Measurements from ENCODE around the gene TWNK. TPM values are rescaled to one million over a fixed set of nuclear protein-coding genes. Genes with fewer than 3 reads are reported as not detected.
A peak's percentile ranks its signal among the peaks of the same experiment; 100 is the strongest.

TWNK gene
- total and polyA plus RNA-seq, 2 of the 4 experiments (the other 2 are of a cell fraction): 7.7 to 8.8 TPM

GRCh38 chr10:100972115-100972903 lies 15.0 kb upstream of the TWNK start:
- Histone ChIP-seq H3K9me3 (ENCODE audit: control insufficient read depth, insufficient read depth, low read length) (no peaks in the 10 kb centered on the region), H2BK120ac (ENCODE audit: low read depth, low read length) (no peak overlapping the region), H3K9me1 (ENCODE audit: insufficient read depth, low read length) (peaks cover 12% of the 10 kb centered on the region; the same call in 1 of the 2 replicates), H4K5ac (ENCODE audit: low read depth, low read length) (no peak overlapping the region), H3K23ac (ENCODE audit: low read depth, low read length) (no peak overlapping the region), H3K18ac (ENCODE audit: low read depth, low read length) (no peak overlapping the region), H3K4me1 (ENCODE audit: control insufficient read depth, insufficient read depth, low read length) (peaks cover 6% of the 10 kb centered on the region), H2BK5ac (ENCODE audit: low read depth, low read length, poor library complexity, severe bottlenecking) (no peak overlapping the region), H3K27ac (ENCODE audit: insufficient read depth, low read length) (no peak overlapping the region), H3K4me3 (ENCODE audit: insufficient read depth, low read depth, low read length) (no peak overlapping the region), H3K27me3 (ENCODE audit: control insufficient read depth, insufficient read depth, low read length) (no peaks in the 10 kb centered on the region), H3K56ac (ENCODE audit: extremely low read depth, insufficient read depth, low read length) (no peak overlapping the region), H3K4me2 (ENCODE audit: low read depth, low read length) (no peak overlapping the region), H3K4ac (ENCODE audit: low read depth, low read length) (no peak overlapping the region), H2AK9ac (replicated peaks; ENCODE audit: low read depth, low read length, poor library complexity) (peak overlapping the region; percentile 24), H2BK20ac (ENCODE audit: low read depth, low read length) (no peak overlapping the region), H4K20me1 (ENCODE audit: insufficient read depth, low read length) (no peaks in the 10 kb centered on the region; the same call in 1 of the 2 replicates), H3K36me3 (ENCODE audit: control insufficient read depth, insufficient read depth, low read length) (no peaks in the 10 kb centered on the region), H3K14ac (replicated peaks; ENCODE audit: low read depth, low read length) (no peak overlapping the region), H2BK15ac (ENCODE audit: low read depth, low read length) (no peak overlapping the region), H4K91ac (ENCODE audit: insufficient read depth, low read depth, low read length) (no peak overlapping the region), H3K79me1 (ENCODE audit: low read depth in 1 of 2, low read length in 2 of 2) (no peaks in the 10 kb centered on the region), H3K9ac (ENCODE audit: low read depth, low read length) (no peak overlapping the region), H2AK5ac (ENCODE audit: low read depth, low read length) (no peak overlapping the region), H4K8ac (ENCODE audit: low read depth in 2 of 2, low read length in 2 of 2) (no peak overlapping the region), H2AFZ (replicated peaks; ENCODE audit: low read length, poor library complexity) (no peak overlapping the region)
- intact Hi-C loops (cut with micrococcal nuclease) (no loop called here), in situ Hi-C loops (cut with MboI; ENCODE audit: low sequenced_read_pairs) (no loop called here), dilution Hi-C loops (cut with HindIII; ENCODE audit: low sequenced_read_pairs, unreplicated experiment) (no loop called here)
- ChIA-PET CTCF (no interaction called here), POLR2A (ENCODE audit: unreplicated experiment) (no interaction called here)
- BruUV-seq (replicated peaks): no TSS peak
- no peak for DNase-seq
- WGBS, 2 experiments (ENCODE audit: extremely low coverage in 2 of 2, insufficient read length in 1 of 2): 45% methylated on average over 4 of the region's 13 CpGs; no CpG with 5 or more reads in 1 of the 2 experiments
- TF ChIP-seq RAD21 (IDR thresholded peaks at IDR 0.05; ENCODE audit: low read length): no peak
- TF ChIP-seq POLR2A (IDR thresholded peaks at IDR 0.05; ENCODE audit: low read depth, low read length): no peak
- TF ChIP-seq MXI1 (IDR thresholded peaks at IDR 0.05; ENCODE audit: borderline replicate concordance, low read depth, low read length): no peak
- TF ChIP-seq ELK1 (IDR thresholded peaks at IDR 0.05; ENCODE audit: borderline replicate concordance, low read depth, low read length): no peak
- TF ChIP-seq SMC3 (IDR thresholded peaks at IDR 0.05; ENCODE audit: low read depth, low read length): no peak
- TF ChIP-seq BHLHE40 (IDR thresholded peaks at IDR 0.05; ENCODE audit: low read depth, low read length): no peak
- no peak for TF ChIP-seq CEBPB (IDR thresholded peaks at IDR 0.05; ENCODE audit: low read depth, low read length)
- no peak for TF ChIP-seq MAFK (IDR thresholded peaks at IDR 0.05; ENCODE audit: low read depth, low read length)
- no peak for TF ChIP-seq CTCF (conservative IDR thresholded peaks at IDR 0.05; ENCODE audit: low read depth, low read length)
- no peak for TF ChIP-seq FOS (IDR thresholded peaks at IDR 0.05; ENCODE audit: low read depth, low read length)
- no peak for ATAC-seq (ENCODE audit: low read depth)
